A673 (cell line): ENCODE measurements around the gene SIGLEC8.

Experiments
- CTCF ChIP-seq: fragments of 300-800, 200-600 bp; sonication (generic); conservative IDR thresholded peaks from 2 replicates; pipeline ENCODE4 v1.5.1; 2017; ENCODE audit warnings: low read depth, mild to moderate bottlenecking, antibody characterized with exemption, low read length, moderate library complexity, mixed read lengths
- EZH2 ChIP-seq: fragments of 200-600 bp; sonication (generic); IDR thresholded peaks from 2 replicates; pipeline ENCODE4 v1.6.1; 2017; ENCODE audit warnings: borderline replicate concordance, low read depth, mild to moderate bottlenecking, mixed read lengths, antibody characterized with exemption, low read length; ENCODE audit not compliant: poor library complexity, severe bottlenecking

- TF ChIP-seq CTCF (no peak), EZH2 (no peak)
Observed at GRCh38 chr19:51488491-51488890, 30.2 kb upstream of the SIGLEC8 start.
